Measurements from ENCODE around the gene ARNT2.

DNA sequence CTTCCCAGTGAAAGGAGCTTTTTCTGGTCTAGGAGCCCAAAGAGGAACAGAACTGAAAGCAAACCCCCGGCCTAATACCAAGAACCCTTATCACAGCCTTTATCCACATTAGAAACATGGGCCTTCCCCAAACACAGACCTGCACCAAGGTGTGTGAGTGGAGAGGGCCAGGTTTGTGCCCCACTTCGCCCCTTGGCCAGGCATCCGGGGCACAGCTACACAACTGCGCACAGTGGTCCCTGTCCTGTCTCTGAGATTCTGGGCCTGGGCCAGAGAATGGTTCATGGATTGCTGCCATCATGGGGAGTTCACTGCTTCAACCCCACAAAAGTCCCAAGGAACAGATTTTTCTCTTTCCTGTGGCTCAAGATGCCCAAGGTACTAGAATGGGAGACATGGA lies 165.5 kb downstream of the ARNT2 start:
- TF ChIP-seq, protein P1, sequence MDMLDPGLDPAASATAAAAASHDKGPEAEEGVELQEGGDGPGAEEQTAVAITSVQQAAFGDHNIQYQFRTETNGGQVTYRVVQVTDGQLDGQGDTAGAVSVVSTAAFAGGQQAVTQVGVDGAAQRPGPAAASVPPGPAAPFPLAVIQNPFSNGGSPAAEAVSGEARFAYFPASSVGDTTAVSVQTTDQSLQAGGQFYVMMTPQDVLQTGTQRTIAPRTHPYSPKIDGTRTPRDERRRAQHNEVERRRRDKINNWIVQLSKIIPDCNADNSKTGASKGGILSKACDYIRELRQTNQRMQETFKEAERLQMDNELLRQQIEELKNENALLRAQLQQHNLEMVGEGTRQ (CRISPR knock-in tag; IDR thresholded peaks at IDR 0.05): no peak
- TF ChIP-seq, protein P2, sequence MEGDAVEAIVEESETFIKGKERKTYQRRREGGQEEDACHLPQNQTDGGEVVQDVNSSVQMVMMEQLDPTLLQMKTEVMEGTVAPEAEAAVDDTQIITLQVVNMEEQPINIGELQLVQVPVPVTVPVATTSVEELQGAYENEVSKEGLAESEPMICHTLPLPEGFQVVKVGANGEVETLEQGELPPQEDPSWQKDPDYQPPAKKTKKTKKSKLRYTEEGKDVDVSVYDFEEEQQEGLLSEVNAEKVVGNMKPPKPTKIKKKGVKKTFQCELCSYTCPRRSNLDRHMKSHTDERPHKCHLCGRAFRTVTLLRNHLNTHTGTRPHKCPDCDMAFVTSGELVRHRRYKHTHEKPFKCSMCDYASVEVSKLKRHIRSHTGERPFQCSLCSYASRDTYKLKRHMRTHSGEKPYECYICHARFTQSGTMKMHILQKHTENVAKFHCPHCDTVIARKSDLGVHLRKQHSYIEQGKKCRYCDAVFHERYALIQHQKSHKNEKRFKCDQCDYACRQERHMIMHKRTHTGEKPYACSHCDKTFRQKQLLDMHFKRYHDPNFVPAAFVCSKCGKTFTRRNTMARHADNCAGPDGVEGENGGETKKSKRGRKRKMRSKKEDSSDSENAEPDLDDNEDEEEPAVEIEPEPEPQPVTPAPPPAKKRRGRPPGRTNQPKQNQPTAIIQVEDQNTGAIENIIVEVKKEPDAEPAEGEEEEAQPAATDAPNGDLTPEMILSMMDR (IDR thresholded peaks at IDR 0.05): no peak
- no peak for TF ChIP-seq CREM (CRISPR knock-in tag; IDR thresholded peaks at IDR 0.05)
- TF ChIP-seq, protein P3, sequence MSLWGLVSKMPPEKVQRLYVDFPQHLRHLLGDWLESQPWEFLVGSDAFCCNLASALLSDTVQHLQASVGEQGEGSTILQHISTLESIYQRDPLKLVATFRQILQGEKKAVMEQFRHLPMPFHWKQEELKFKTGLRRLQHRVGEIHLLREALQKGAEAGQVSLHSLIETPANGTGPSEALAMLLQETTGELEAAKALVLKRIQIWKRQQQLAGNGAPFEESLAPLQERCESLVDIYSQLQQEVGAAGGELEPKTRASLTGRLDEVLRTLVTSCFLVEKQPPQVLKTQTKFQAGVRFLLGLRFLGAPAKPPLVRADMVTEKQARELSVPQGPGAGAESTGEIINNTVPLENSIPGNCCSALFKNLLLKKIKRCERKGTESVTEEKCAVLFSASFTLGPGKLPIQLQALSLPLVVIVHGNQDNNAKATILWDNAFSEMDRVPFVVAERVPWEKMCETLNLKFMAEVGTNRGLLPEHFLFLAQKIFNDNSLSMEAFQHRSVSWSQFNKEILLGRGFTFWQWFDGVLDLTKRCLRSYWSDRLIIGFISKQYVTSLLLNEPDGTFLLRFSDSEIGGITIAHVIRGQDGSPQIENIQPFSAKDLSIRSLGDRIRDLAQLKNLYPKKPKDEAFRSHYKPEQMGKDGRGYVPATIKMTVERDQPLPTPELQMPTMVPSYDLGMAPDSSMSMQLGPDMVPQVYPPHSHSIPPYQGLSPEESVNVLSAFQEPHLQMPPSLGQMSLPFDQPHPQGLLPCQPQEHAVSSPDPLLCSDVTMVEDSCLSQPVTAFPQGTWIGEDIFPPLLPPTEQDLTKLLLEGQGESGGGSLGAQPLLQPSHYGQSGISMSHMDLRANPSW (CRISPR knock-in tag; conservative IDR thresholded peaks at IDR 0.05; ENCODE audit: low read depth): no peak
- TF ChIP-seq IRF2 (CRISPR knock-in tag; IDR thresholded peaks at IDR 0.05; ENCODE audit: borderline replicate concordance, low read depth): no peak
- TF ChIP-seq, protein P4, sequence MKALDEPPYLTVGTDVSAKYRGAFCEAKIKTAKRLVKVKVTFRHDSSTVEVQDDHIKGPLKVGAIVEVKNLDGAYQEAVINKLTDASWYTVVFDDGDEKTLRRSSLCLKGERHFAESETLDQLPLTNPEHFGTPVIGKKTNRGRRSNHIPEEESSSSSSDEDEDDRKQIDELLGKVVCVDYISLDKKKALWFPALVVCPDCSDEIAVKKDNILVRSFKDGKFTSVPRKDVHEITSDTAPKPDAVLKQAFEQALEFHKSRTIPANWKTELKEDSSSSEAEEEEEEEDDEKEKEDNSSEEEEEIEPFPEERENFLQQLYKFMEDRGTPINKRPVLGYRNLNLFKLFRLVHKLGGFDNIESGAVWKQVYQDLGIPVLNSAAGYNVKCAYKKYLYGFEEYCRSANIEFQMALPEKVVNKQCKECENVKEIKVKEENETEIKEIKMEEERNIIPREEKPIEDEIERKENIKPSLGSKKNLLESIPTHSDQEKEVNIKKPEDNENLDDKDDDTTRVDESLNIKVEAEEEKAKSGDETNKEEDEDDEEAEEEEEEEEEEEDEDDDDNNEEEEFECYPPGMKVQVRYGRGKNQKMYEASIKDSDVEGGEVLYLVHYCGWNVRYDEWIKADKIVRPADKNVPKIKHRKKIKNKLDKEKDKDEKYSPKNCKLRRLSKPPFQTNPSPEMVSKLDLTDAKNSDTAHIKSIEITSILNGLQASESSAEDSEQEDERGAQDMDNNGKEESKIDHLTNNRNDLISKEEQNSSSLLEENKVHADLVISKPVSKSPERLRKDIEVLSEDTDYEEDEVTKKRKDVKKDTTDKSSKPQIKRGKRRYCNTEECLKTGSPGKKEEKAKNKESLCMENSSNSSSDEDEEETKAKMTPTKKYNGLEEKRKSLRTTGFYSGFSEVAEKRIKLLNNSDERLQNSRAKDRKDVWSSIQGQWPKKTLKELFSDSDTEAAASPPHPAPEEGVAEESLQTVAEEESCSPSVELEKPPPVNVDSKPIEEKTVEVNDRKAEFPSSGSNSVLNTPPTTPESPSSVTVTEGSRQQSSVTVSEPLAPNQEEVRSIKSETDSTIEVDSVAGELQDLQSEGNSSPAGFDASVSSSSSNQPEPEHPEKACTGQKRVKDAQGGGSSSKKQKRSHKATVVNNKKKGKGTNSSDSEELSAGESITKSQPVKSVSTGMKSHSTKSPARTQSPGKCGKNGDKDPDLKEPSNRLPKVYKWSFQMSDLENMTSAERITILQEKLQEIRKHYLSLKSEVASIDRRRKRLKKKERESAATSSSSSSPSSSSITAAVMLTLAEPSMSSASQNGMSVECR (CRISPR knock-in tag; IDR thresholded peaks at IDR 0.05; ENCODE audit: borderline replicate concordance): no peak
- TF ChIP-seq ZNF121 (CRISPR knock-in tag; IDR thresholded peaks at IDR 0.05): no peak
- no peak for TF ChIP-seq GRHL2 (CRISPR knock-in tag; IDR thresholded peaks at IDR 0.05; ENCODE audit: insufficient replicate concordance, severe bottlenecking)
